ENCODE data around the gene SLC36A3.
"Not testable (repeated sequence)": the region's sequence is repeated elsewhere in the genome, so short reads cannot be mapped to it uniquely, and the experiment has no call there.

SLC36A3 gene

DNA sequence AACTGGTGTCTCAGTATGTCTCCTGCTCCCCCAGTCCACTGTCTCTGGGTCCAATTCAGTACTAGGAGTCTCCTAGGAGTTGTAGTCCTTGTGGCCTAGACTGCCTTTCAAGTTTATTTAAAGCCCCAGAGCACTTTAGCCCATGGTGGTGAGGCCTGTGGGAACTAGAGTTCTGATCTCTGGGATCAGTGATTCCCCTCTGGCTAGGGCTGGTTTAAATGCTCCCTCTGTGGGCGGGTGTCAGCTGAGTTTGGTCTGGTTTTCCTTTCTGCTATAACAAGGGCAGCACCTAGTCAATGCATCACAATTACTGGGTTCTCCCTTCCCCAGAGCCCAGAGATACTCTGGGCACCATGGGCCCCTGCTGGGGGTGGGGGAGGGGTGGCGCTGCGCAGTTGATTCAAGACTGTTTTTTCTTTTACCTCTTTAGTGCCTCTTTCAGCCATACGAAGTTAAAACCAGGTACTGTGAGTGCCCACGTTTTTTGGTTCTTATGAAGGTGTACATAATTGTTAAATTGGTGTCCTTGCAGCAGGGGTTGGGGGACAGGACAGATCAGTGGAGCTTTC is 9.3 kb upstream of the SLC36A3 start:
- Histone ChIP-seq H3K9me3 (ENCODE audit: low read length) (no peaks in the 10 kb centered on the region), H2AFZ (ENCODE audit: low read length) (no peak overlapping the region), H3F3A (ENCODE audit: insufficient read depth, low read length) (no peaks in the 10 kb centered on the region), H3K4me3 (ENCODE audit: low read depth, low read length, poor library complexity, severe bottlenecking) (no peak overlapping the region), H3K4me2 (ENCODE audit: low read length) (no peak overlapping the region), H3K79me2 (ENCODE audit: insufficient read depth, low read length) (no peaks in the 10 kb centered on the region), H3K9me2 (ENCODE audit: low read depth, low read length) (no peaks in the 10 kb centered on the region), H3K27ac (ENCODE audit: low read depth, low read length, poor library complexity, severe bottlenecking) (no peak overlapping the region), H3K9ac (ENCODE audit: low read length) (no peak overlapping the region), H3K27me3 (ENCODE audit: insufficient read depth, low read length) (no peaks in the 10 kb centered on the region), H3K4me1 (ENCODE audit: insufficient read depth, low read length, severe bottlenecking) (no peaks in the 10 kb centered on the region), H4K20me1 (ENCODE audit: insufficient read depth, low read length) (no peaks in the 10 kb centered on the region), H3K36me3 (ENCODE audit: insufficient read depth, low read length) (no peaks in the 10 kb centered on the region)
- TF ChIP-seq, protein P1, sequence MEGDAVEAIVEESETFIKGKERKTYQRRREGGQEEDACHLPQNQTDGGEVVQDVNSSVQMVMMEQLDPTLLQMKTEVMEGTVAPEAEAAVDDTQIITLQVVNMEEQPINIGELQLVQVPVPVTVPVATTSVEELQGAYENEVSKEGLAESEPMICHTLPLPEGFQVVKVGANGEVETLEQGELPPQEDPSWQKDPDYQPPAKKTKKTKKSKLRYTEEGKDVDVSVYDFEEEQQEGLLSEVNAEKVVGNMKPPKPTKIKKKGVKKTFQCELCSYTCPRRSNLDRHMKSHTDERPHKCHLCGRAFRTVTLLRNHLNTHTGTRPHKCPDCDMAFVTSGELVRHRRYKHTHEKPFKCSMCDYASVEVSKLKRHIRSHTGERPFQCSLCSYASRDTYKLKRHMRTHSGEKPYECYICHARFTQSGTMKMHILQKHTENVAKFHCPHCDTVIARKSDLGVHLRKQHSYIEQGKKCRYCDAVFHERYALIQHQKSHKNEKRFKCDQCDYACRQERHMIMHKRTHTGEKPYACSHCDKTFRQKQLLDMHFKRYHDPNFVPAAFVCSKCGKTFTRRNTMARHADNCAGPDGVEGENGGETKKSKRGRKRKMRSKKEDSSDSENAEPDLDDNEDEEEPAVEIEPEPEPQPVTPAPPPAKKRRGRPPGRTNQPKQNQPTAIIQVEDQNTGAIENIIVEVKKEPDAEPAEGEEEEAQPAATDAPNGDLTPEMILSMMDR (IDR thresholded peaks at IDR 0.05; ENCODE audit: low read length): no peak
- TF ChIP-seq EZH2 (IDR thresholded peaks at IDR 0.05; ENCODE audit: borderline replicate concordance, low read length): no peak

DNA sequence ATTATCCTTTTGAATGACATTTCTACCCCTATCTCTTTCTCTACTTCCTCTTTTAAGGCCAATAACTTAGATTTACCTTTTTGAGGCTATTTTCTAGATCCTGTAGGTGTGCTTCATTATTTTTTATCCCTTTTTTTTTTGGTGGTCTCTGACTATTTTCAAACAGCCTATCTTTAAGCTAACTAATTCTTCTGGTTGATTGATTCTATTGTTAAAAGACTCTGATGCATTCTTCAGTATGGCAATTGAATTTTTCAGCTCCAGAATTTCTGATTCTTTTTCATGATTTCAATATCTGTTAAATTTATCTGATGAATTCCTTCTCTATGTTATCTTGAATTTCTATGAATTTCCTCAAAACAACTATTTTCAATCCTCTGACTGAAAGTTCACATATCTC is 7.4 kb upstream of the SLC36A3 start:
- Histone ChIP-seq H3K4me3 (ENCODE audit: low read depth, low read length, poor library complexity, severe bottlenecking) (no peak overlapping the region), H3K4me2 (ENCODE audit: low read length) (no peak overlapping the region), H3F3A (ENCODE audit: insufficient read depth, low read length) (no peaks in the 10 kb centered on the region), H3K79me2 (ENCODE audit: insufficient read depth, low read length) (no peaks in the 10 kb centered on the region), H4K20me1 (ENCODE audit: insufficient read depth, low read length) (no peaks in the 10 kb centered on the region), H3K9ac (ENCODE audit: low read length) (no peak overlapping the region), H3K9me2 (ENCODE audit: low read depth, low read length) (no peaks in the 10 kb centered on the region), H3K4me1 (ENCODE audit: insufficient read depth, low read length, severe bottlenecking) (no peaks in the 10 kb centered on the region), H2AFZ (ENCODE audit: low read length) (no peak overlapping the region), H3K36me3 (ENCODE audit: insufficient read depth, low read length) (no peaks in the 10 kb centered on the region), H3K27me3 (ENCODE audit: insufficient read depth, low read length) (no peaks in the 10 kb centered on the region), H3K9me3 (ENCODE audit: low read length) (no peaks in the 10 kb centered on the region), H3K27ac (ENCODE audit: low read depth, low read length, poor library complexity, severe bottlenecking) (no peak overlapping the region)
- no peak for TF ChIP-seq EZH2 (IDR thresholded peaks at IDR 0.05; ENCODE audit: borderline replicate concordance, low read length)
- TF ChIP-seq, protein P1 (IDR thresholded peaks at IDR 0.05; ENCODE audit: low read length): no peak

DNA sequence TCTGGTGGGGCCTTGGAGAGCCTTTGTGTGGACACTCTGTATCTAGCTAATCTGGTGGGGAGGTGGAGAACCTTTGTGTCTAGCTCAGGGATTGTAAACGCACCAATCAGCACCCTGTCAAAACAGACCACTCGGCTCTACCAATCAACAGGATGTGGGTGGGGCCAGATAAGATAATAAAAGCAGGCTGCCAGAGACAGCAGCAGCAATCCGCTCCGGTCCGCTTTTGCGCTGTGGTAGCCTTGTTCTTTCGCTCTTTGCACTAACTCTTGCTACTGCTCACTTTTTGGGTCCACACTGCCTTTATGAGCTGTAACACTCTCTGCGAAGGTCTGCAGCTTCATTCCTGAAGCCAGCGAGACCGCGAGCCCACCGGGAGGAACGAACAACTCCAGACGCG is 6.3 kb upstream of the SLC36A3 start:
- H3K27ac ChIP-seq (ENCODE audit: low read depth, low read length, poor library complexity, severe bottlenecking); H3F3A ChIP-seq (ENCODE audit: insufficient read depth, low read length); H3K79me2 ChIP-seq (ENCODE audit: insufficient read depth, low read length); H3K36me3 ChIP-seq (ENCODE audit: insufficient read depth, low read length); H3K9ac ChIP-seq (ENCODE audit: low read length); H3K4me1 ChIP-seq (ENCODE audit: insufficient read depth, low read length, severe bottlenecking); H3K9me3 ChIP-seq (ENCODE audit: low read length); H3K4me3 ChIP-seq (ENCODE audit: low read depth, low read length, poor library complexity, severe bottlenecking); H4K20me1 ChIP-seq (ENCODE audit: insufficient read depth, low read length); H3K4me2 ChIP-seq (ENCODE audit: low read length); H3K27me3 ChIP-seq (ENCODE audit: insufficient read depth, low read length); H2AFZ ChIP-seq (ENCODE audit: low read length); H3K9me2 ChIP-seq (ENCODE audit: low read depth, low read length): not testable (repeated sequence)

DNA sequence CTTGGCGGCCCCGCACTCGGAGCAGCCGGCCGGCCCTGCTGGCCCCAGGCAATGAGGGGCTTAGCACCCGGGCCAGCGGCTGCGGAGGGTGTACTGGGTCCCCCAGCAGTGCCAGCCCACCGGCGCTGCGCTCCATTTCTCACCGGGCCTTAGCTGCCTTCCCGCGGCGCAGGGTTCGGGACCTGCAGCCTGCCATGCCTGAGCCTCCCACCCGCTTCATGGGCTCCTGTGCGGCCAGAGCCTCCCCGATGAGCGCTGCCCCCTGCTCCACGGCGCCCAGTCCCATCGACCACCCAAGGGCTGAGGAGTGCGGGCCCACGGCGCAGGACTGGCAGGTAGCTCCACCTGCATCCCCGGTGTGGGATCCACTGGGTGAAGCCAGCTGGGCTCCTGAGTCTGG is 5.7 kb upstream of the SLC36A3 start:
- H3F3A ChIP-seq (ENCODE audit: insufficient read depth, low read length); H3K9me3 ChIP-seq (ENCODE audit: low read length); H3K27me3 ChIP-seq (ENCODE audit: insufficient read depth, low read length); H3K4me1 ChIP-seq (ENCODE audit: insufficient read depth, low read length, severe bottlenecking); H3K4me2 ChIP-seq (ENCODE audit: low read length); H3K4me3 ChIP-seq (ENCODE audit: low read depth, low read length, poor library complexity, severe bottlenecking); H3K9me2 ChIP-seq (ENCODE audit: low read depth, low read length); H4K20me1 ChIP-seq (ENCODE audit: insufficient read depth, low read length); H3K36me3 ChIP-seq (ENCODE audit: insufficient read depth, low read length); H2AFZ ChIP-seq (ENCODE audit: low read length); H3K9ac ChIP-seq (ENCODE audit: low read length); H3K79me2 ChIP-seq (ENCODE audit: insufficient read depth, low read length); H3K27ac ChIP-seq (ENCODE audit: low read depth, low read length, poor library complexity, severe bottlenecking): not testable (repeated sequence)
